ENCODE data around the gene TMEM242. TPM values are rescaled to one million over a fixed set of nuclear protein-coding genes. Genes with fewer than 3 reads are reported as not detected.
"Not testable (repeated sequence)": the region's sequence is repeated elsewhere in the genome, so short reads cannot be mapped to it uniquely, and the experiment has no call there.

TMEM242 gene
- total and polyA plus RNA-seq, 8 donors, result 10.9 to 15.2 (median 12.8) TPM

- Histone ChIP-seq H3K27me3 (no peaks in the 10 kb centered on the region), H3K9me3 (peaks cover 0 to 4% of the 10 kb centered on the region in 2 donors), H3K4me3 (no peak overlapping the region), H3K36me3 (no peaks in the 10 kb centered on the region), H3K27ac (no peak overlapping the region), H3K4me1 (no peaks in the 10 kb centered on the region)
- ATAC-seq, result no peak
- TF ChIP-seq CTCF (IDR thresholded peaks at IDR 0.05), result no peak
- intact Hi-C loops (cut with DNase I), result no loop called here
- DNase-seq, result no peak
These were observed 23.1 kb upstream of the TMEM242 start for GRCh38 chr6:157346373-157346772.

GRCh38 chr6:157343732-157344131 is 20.4 kb upstream of the TMEM242 start:
- no peak for ATAC-seq
- DNase-seq, result no peak
- no peaks in the 10 kb centered on the region for H3K4me1 ChIP-seq
- no peak overlapping the region for H3K27ac ChIP-seq
- TF ChIP-seq CTCF (IDR thresholded peaks at IDR 0.05), result no peak
- no peaks in the 10 kb centered on the region for H3K27me3 ChIP-seq
- H3K36me3 ChIP-seq, result no peaks in the 10 kb centered on the region
- H3K9me3 ChIP-seq, result no peaks in the 10 kb centered on the region
- intact Hi-C loops (cut with DNase I), result no loop called here
- no peak overlapping the region for H3K4me3 ChIP-seq

- H3K36me3 ChIP-seq, result no peaks in the 10 kb centered on the region
- H3K9me3 ChIP-seq, result no peaks in the 10 kb centered on the region
- DNase-seq, result no peak
- no peaks in the 10 kb centered on the region for H3K4me1 ChIP-seq
- peaks cover 0 to 16% of the 10 kb centered on the region in 2 donors for H3K27me3 ChIP-seq
- H3K27ac ChIP-seq, result no peak overlapping the region
- H3K4me3 ChIP-seq, result no peak overlapping the region
- ATAC-seq, result no peak
- TF ChIP-seq CTCF (IDR thresholded peaks at IDR 0.05), result no peak
- intact Hi-C loops (cut with DNase I), result no loop called here
These were observed 16.1 kb upstream of the TMEM242 start for GRCh38 chr6:157339432-157339831.

- Histone ChIP-seq H3K27me3 (peaks cover 0 to 16% of the 10 kb centered on the region in 2 donors), H3K4me1 (no peaks in the 10 kb centered on the region), H3K9me3 (no peaks in the 10 kb centered on the region), H3K27ac (no peak overlapping the region), H3K4me3 (no peak overlapping the region), H3K36me3 (no peaks in the 10 kb centered on the region)
- intact Hi-C loops (cut with DNase I), result no loop called here
- DNase-seq (no peak), ATAC-seq (no peak)
- no peak for TF ChIP-seq CTCF (IDR thresholded peaks at IDR 0.05)
These were observed 14.4 kb upstream of the TMEM242 start for GRCh38 chr6:157337751-157338150.

GRCh38 chr6:157337276-157337675 is 14.0 kb upstream of the TMEM242 start:
- H3K4me3 ChIP-seq; H3K4me1 ChIP-seq; H3K27ac ChIP-seq; DNase-seq; H3K9me3 ChIP-seq; H3K36me3 ChIP-seq; intact Hi-C loops (cut with DNase I); ATAC-seq: not testable (repeated sequence)
- peaks cover 0 to 16% of the 10 kb centered on the region in 2 donors for H3K27me3 ChIP-seq

- ATAC-seq (no peak), DNase-seq (no peak)
- no peaks in the 10 kb centered on the region for H3K36me3 ChIP-seq
- peaks cover 0 to 16% of the 10 kb centered on the region in 2 donors for H3K27me3 ChIP-seq
- H3K4me3 ChIP-seq, result no peak overlapping the region
- no peaks in the 10 kb centered on the region for H3K4me1 ChIP-seq
- intact Hi-C loops (cut with DNase I), result no loop called here
- TF ChIP-seq CTCF (IDR thresholded peaks at IDR 0.05), result no peak
- no peaks in the 10 kb centered on the region for H3K9me3 ChIP-seq
- no peak overlapping the region for H3K27ac ChIP-seq
These were observed 12.5 kb upstream of the TMEM242 start for GRCh38 chr6:157335829-157336228.
